PFSK-1 (cell line): ENCODE results near the gene C8G.

ENCODE experiments used
- FOXP2 ChIP-seq: optimal IDR thresholded peaks from 2 replicates; pipeline ENCODE3; 2011; ENCODE audit warnings: borderline replicate concordance, control low read depth, inconsistent platforms; ENCODE audit not compliant: insufficient read depth; ENCODE audit errors: extremely low read length, extremely low read depth
- POLR2AphosphoS5 ChIP-seq: IDR thresholded peaks from 2 replicates; pipeline ENCODE4 v1.6.1; 2012; ENCODE audit warnings: low read depth, mild to moderate bottlenecking, control low read depth, low read length, moderate library complexity
- SIN3A ChIP-seq: IDR thresholded peaks from 2 replicates; pipeline ENCODE4 v1.6.1; 2012; ENCODE audit warnings: mild to moderate bottlenecking, low read length, moderate library complexity, borderline replicate concordance; ENCODE audit not compliant: insufficient read depth
- TAF1 ChIP-seq: IDR thresholded peaks from 2 replicates; pipeline ENCODE4 v1.6.1; 2012; ENCODE audit warnings: low read length, control low read depth, borderline replicate concordance; ENCODE audit not compliant: insufficient read depth
- TF ChIP-seq, protein P1 (sequence below), 2 experiments: IDR thresholded peaks; 2 replicates each; pipeline versions ENCODE4 v1.6.1 to v1.8.0; 2011 to 2012; ENCODE audit warnings: low read depth in 2 of 2, low read length in 2 of 2, control low read depth in 1 of 2, inconsistent platforms in 1 of 2, mild to moderate bottlenecking in 1 of 2, moderate library complexity in 1 of 2; ENCODE audit not compliant: insufficient read depth in 1 of 2

C8G gene

DNA sequence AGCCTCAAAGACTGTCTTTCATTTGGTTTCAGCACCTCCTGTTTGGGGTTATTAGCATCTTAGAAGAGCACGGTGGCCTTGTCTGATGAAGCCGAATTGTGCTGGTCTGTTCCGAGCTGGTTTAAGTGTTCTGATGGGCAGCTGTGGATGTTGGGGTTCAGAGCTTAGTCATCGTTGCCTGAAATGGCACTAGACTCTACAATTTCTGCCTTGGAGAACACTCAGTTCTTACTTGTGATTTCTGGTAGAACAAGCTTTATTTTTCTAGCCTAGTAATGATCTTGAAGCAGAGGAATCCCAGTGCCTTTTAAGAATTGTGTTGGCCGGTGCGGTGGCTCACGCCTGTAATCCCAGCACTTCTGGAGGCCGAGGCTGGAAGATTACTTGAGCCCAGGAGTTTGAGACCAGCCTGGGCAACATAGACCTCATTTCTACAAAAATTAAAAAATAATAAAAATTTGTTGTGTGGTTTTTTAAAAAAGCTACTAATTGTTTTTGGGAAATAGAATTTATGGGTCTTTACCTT lies 8.3 kb upstream of the C8G start:
- TF ChIP-seq, protein P1, sequence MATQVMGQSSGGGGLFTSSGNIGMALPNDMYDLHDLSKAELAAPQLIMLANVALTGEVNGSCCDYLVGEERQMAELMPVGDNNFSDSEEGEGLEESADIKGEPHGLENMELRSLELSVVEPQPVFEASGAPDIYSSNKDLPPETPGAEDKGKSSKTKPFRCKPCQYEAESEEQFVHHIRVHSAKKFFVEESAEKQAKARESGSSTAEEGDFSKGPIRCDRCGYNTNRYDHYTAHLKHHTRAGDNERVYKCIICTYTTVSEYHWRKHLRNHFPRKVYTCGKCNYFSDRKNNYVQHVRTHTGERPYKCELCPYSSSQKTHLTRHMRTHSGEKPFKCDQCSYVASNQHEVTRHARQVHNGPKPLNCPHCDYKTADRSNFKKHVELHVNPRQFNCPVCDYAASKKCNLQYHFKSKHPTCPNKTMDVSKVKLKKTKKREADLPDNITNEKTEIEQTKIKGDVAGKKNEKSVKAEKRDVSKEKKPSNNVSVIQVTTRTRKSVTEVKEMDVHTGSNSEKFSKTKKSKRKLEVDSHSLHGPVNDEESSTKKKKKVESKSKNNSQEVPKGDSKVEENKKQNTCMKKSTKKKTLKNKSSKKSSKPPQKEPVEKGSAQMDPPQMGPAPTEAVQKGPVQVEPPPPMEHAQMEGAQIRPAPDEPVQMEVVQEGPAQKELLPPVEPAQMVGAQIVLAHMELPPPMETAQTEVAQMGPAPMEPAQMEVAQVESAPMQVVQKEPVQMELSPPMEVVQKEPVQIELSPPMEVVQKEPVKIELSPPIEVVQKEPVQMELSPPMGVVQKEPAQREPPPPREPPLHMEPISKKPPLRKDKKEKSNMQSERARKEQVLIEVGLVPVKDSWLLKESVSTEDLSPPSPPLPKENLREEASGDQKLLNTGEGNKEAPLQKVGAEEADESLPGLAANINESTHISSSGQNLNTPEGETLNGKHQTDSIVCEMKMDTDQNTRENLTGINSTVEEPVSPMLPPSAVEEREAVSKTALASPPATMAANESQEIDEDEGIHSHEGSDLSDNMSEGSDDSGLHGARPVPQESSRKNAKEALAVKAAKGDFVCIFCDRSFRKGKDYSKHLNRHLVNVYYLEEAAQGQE (IDR thresholded peaks at IDR 0.05; ENCODE audit: insufficient read depth in 1 of 2, low read depth in 2 of 2, low read length in 2 of 2), result no peak
- TF ChIP-seq SIN3A (no peak), POLR2AphosphoS5 (no peak)

DNA sequence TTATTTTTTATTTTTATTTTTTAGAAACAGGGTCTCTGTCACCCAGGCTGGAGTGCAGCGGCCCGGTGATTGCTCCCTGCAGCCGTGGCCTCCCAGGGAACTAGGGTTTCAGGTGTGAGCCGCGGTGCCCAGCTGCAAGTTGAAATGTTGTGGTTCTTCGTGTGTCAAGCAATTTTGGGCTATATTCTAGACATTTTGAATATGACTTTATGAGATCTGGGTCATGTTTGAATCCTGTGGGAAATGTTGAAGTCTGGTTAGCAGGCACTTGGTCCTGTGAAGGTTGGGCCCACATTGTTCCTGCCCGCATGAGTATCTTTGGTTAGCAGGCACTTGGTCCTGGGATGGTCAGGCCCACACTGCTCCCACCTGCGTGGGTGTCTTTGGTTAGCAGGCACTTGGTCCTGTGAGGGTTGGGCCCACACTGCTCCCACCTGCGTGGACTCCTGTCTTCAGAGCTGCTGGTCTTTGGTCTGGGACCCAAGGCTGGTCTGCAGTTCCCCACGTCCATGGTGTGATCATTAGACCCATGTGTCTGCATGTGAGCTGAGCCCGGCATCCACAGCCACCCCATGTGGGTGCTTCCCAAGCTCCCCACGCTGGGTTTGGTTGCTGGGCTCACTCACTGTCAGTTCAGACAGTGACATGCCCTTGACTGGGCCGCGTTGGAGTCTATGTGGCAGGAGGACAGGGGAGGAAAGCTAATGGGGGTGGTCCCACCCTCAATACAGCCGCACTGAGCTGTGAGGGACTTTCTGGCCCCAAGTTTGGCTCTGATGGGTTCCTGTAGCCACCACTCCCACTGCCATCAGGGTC lies 7.6 kb upstream of the C8G start:
- no peak for TF ChIP-seq FOXP2
- no peak for TF ChIP-seq TAF1
- no peak for TF ChIP-seq POLR2AphosphoS5
- TF ChIP-seq, protein P1 (IDR thresholded peaks at IDR 0.05; ENCODE audit: insufficient read depth in 1 of 2, low read depth in 2 of 2, low read length in 2 of 2), result no peak
- TF ChIP-seq SIN3A, result no peak

DNA sequence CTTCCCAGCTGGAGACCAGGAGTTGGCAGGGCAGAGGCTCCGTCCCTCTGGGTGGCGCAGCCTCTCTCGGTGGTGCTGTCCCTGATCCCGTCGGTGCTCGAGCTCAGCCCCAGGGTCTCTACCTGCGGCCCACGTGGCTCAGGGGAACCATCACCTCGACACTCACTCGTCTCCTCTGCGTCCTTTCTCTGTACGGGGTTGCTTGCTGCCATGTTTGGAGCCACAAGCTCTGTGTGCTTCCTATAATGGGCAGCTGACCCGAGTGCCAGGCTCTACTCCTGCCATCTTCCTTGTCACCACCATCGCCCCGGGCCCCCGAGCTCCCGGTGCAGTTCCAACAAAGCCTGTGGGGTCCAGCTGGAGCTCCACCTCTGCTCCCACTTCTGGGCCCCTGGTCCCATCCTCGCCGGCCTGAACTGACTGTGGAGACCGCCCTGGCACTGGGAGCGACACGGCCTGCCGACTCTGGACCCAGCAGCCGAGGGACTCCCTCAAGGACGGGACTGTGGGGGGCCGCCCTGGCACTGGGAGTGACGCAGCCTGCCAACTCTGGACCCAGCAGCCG lies 5.5 kb upstream of the C8G start:
- no peak for TF ChIP-seq FOXP2
- TF ChIP-seq SIN3A, result no peak
- TF ChIP-seq, protein P1 (IDR thresholded peaks at IDR 0.05; ENCODE audit: insufficient read depth in 1 of 2, low read depth in 2 of 2, low read length in 2 of 2), result no peak
- TF ChIP-seq TAF1, result no peak
- no peak for TF ChIP-seq POLR2AphosphoS5

- TF ChIP-seq, protein P1 (IDR thresholded peaks at IDR 0.05; ENCODE audit: insufficient read depth in 1 of 2, low read depth in 2 of 2, low read length in 2 of 2), result no peak
- no peak for TF ChIP-seq FOXP2
- TF ChIP-seq POLR2AphosphoS5, result no peak
- TF ChIP-seq SIN3A, result no peak
- TF ChIP-seq TAF1, result no peak
Measured at GRCh38 chr9:136939996-136940525, 5.0 kb upstream of the C8G start.
